ENCODE results near the gene ZNF45.
"Not testable (repeated sequence)": the region's sequence is repeated elsewhere in the genome, so short reads cannot be mapped to it uniquely, and the experiment has no call there.

ZNF45 gene

DNA sequence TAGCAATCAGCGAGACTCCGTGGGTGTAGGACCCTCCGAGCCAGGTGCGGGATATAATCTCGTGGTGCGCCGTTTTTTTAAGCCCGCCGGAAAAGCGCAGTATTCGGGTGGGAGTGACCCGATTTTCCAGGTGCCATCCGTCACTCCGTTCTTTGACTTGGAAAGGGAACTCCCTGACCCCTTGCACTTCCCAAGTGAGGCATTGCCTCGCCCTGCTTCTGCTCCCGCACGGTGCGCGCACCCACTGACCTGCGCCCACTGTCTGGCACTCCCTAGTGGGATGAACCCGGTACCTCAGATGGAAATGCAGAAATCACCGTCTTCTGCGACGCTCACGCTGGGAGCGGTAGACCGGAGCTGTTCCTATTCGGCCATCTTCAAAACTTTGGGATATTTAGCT is 68.2 kb downstream of the ZNF45 start:
- not testable (repeated sequence) for H3K27ac ChIP-seq (ENCODE audit: low read depth, low read length); H3K4me1 ChIP-seq (ENCODE audit: control insufficient read depth, insufficient read depth, low read length); H3K27me3 ChIP-seq (ENCODE audit: control insufficient read depth, insufficient read depth, low read length); H3K36me3 ChIP-seq (ENCODE audit: control insufficient read depth, insufficient read depth, low read length); H3K4me3 ChIP-seq (ENCODE audit: low read depth, low read length); H3K9ac ChIP-seq (ENCODE audit: low read depth, low read length)
- H3K9me3 ChIP-seq (ENCODE audit: control insufficient read depth, insufficient read depth, low read length) = peaks cover 70% of the 10 kb centered on the region
